GM19397 (cell line): Measurements from ENCODE around the gene PSG1.
"Not testable (repeated sequence)": the region's sequence is repeated elsewhere in the genome, so short reads cannot be mapped to it uniquely, and the experiment has no call there.

ENCODE experiments used
- ATAC-seq: cut with Tn5 transposase; IDR thresholded peaks from one replicate; pipeline ENCODE4 v1.9.1; 2021; ENCODE audit warnings: mild to moderate bottlenecking, moderate library complexity; ENCODE audit not compliant: unreplicated experiment

The PSG1 gene

GRCh38 chr19:42831221-42832019, 48.1 kb downstream of the PSG1 start:
- no peak for ATAC-seq

GRCh38 chr19:42821306-42821977, 58.1 kb downstream of the PSG1 start:
- not testable (repeated sequence) for ATAC-seq

- not testable (repeated sequence) for ATAC-seq
Measured at GRCh38 chr19:42819960-42820650, 59.4 kb downstream of the PSG1 start.

GRCh38 chr19:42816894-42817293, 62.6 kb downstream of the PSG1 start:
- ATAC-seq, result no peak
